Muscle layer of duodenum (tissue), 2 donors: ENCODE measurements around the gene TNFRSF12A.
"Not testable (repeated sequence)": the region's sequence is repeated elsewhere in the genome, so short reads cannot be mapped to it uniquely, and the experiment has no call there.

Experiments
- H3K27ac ChIP-seq: one replicate; pipeline ENCODE4 v1.7.0; 2013; ENCODE audit warnings: mild to moderate bottlenecking, low read length
- H3K27me3 ChIP-seq: one replicate; pipeline ENCODE4 v1.7.0; 2013; ENCODE audit warnings: low read depth, mild to moderate bottlenecking, control low read depth, low read length
- H3K36me3 ChIP-seq, 2 donors: one replicate each; pipeline ENCODE4 v1.7.0; 2013; ENCODE audit warnings: low read length in 2 of 2, control low read depth in 1 of 2, mild to moderate bottlenecking in 1 of 2; ENCODE audit not compliant: insufficient read depth in 2 of 2, control insufficient read depth in 1 of 2
- H3K4me1 ChIP-seq, 2 donors: one replicate each; pipeline ENCODE4 v1.7.0; 2013; ENCODE audit warnings: low read length in 2 of 2, mild to moderate bottlenecking in 2 of 2, control low read depth in 1 of 2, moderate library complexity in 1 of 2; ENCODE audit not compliant: insufficient read depth in 2 of 2, control insufficient read depth in 1 of 2
- H3K4me3 ChIP-seq, 2 donors: one replicate each; pipeline ENCODE4 v1.7.0; 2013; ENCODE audit warnings: low read length in 2 of 2, low read depth in 1 of 2, mild to moderate bottlenecking in 1 of 2
- H3K9me3 ChIP-seq, 2 donors: one replicate each; pipeline ENCODE4 v1.7.0; 2013; ENCODE audit warnings: low read length in 2 of 2, control low read depth in 1 of 2, mild to moderate bottlenecking in 1 of 2; ENCODE audit not compliant: control insufficient read depth in 1 of 2
- donor health status: healthy.

Gene TNFRSF12A

GRCh38 chr16:3046641-3047386, 26.6 kb downstream of the TNFRSF12A start:
- Histone ChIP-seq H3K36me3 (no peaks in the 10 kb centered on the region), H3K27ac (no peak overlapping the region), H3K4me1 (peaks cover 0 to 16% of the 10 kb centered on the region in 2 donors), H3K9me3 (no peaks in the 10 kb centered on the region), H3K27me3 (peaks cover 26% of the 10 kb centered on the region), H3K4me3 (peak overlapping the region in 1 of 2 donors; percentile 73)

GRCh38 chr16:3047387-3047720, 27.2 kb downstream of the TNFRSF12A start:
- Histone ChIP-seq H3K27me3 (peaks cover 26% of the 10 kb centered on the region), H3K9me3 (no peaks in the 10 kb centered on the region), H3K36me3 (no peaks in the 10 kb centered on the region), H3K4me3 (peak overlapping the region in 1 of 2 donors; percentile 73), H3K27ac (no peak overlapping the region), H3K4me1 (peaks cover 0 to 16% of the 10 kb centered on the region in 2 donors)

- no peaks in the 10 kb centered on the region for H3K36me3 ChIP-seq
- H3K9me3 ChIP-seq, result no peaks in the 10 kb centered on the region
- no peak overlapping the region for H3K4me3 ChIP-seq
- peaks cover 17% of the 10 kb centered on the region for H3K27me3 ChIP-seq
- no peak overlapping the region for H3K27ac ChIP-seq
- H3K4me1 ChIP-seq, result peaks cover 0 to 16% of the 10 kb centered on the region in 2 donors
Measured at GRCh38 chr16:3049921-3050481, 29.8 kb downstream of the TNFRSF12A start.

GRCh38 chr16:3050487-3050886, 30.3 kb downstream of the TNFRSF12A start:
- Histone ChIP-seq H3K9me3 (no peaks in the 10 kb centered on the region), H3K36me3 (no peaks in the 10 kb centered on the region), H3K27ac (no peak overlapping the region), H3K4me3 (no peak overlapping the region), H3K4me1 (peaks cover 0 to 17% of the 10 kb centered on the region in 2 donors), H3K27me3 (peaks cover 17% of the 10 kb centered on the region)

GRCh38 chr16:3051009-3051408, 30.8 kb downstream of the TNFRSF12A start:
- Histone ChIP-seq H3K4me1 (peaks cover 0 to 13% of the 10 kb centered on the region in 2 donors), H3K4me3 (no peak overlapping the region)

GRCh38 chr16:3051494-3051893, 31.3 kb downstream of the TNFRSF12A start:
- Histone ChIP-seq H3K4me1 (peaks cover 0 to 9% of the 10 kb centered on the region in 2 donors), H3K9me3 (no peaks in the 10 kb centered on the region), H3K4me3 (no peak overlapping the region), H3K27me3 (peaks cover 9% of the 10 kb centered on the region), H3K27ac (no peak overlapping the region), H3K36me3 (no peaks in the 10 kb centered on the region)

More at GRCh38 chr16:3051009-3051408, 30.8 kb downstream of the TNFRSF12A start:
- no peak overlapping the region for H3K27ac ChIP-seq
- peaks cover 14% of the 10 kb centered on the region for H3K27me3 ChIP-seq
- no peaks in the 10 kb centered on the region for H3K9me3 ChIP-seq
- no peaks in the 10 kb centered on the region for H3K36me3 ChIP-seq

GRCh38 chr16:3052571-3053329, 32.6 kb downstream of the TNFRSF12A start:
- H3K36me3 ChIP-seq, H3K27ac ChIP-seq, H3K4me3 ChIP-seq, H3K4me1 ChIP-seq, H3K27me3 ChIP-seq, H3K9me3 ChIP-seq: not testable (repeated sequence)

GRCh38 chr16:3053330-3053710, 33.2 kb downstream of the TNFRSF12A start:
- H3K27ac ChIP-seq, H3K27me3 ChIP-seq, H3K9me3 ChIP-seq, H3K4me1 ChIP-seq, H3K36me3 ChIP-seq, H3K4me3 ChIP-seq: not testable (repeated sequence)

- no peak overlapping the region for H3K4me3 ChIP-seq
- no peaks in the 10 kb centered on the region for H3K9me3 ChIP-seq
- H3K27ac ChIP-seq, result no peak overlapping the region
- H3K36me3 ChIP-seq, result no peaks in the 10 kb centered on the region
- peaks cover 0 to 20% of the 10 kb centered on the region in 2 donors for H3K4me1 ChIP-seq
- no peaks in the 10 kb centered on the region for H3K27me3 ChIP-seq
Measured at GRCh38 chr16:3054965-3055733, 35.0 kb downstream of the TNFRSF12A start.

GRCh38 chr16:3055734-3056115, 35.6 kb downstream of the TNFRSF12A start:
- H3K4me3 ChIP-seq, H3K27me3 ChIP-seq, H3K27ac ChIP-seq, H3K36me3 ChIP-seq, H3K9me3 ChIP-seq: not testable (repeated sequence)
- H3K4me1 ChIP-seq, result peaks cover 0 to 20% of the 10 kb centered on the region in 2 donors
